ENCODE measurements around the gene ABLIM2.
"Not testable (repeated sequence)": the region's sequence is repeated elsewhere in the genome, so short reads cannot be mapped to it uniquely, and the experiment has no call there.

ABLIM2 gene

GRCh38 chr4:8156617-8157016 is 2.0 kb downstream of the ABLIM2 start:
- no peak for DNase-seq

DNA sequence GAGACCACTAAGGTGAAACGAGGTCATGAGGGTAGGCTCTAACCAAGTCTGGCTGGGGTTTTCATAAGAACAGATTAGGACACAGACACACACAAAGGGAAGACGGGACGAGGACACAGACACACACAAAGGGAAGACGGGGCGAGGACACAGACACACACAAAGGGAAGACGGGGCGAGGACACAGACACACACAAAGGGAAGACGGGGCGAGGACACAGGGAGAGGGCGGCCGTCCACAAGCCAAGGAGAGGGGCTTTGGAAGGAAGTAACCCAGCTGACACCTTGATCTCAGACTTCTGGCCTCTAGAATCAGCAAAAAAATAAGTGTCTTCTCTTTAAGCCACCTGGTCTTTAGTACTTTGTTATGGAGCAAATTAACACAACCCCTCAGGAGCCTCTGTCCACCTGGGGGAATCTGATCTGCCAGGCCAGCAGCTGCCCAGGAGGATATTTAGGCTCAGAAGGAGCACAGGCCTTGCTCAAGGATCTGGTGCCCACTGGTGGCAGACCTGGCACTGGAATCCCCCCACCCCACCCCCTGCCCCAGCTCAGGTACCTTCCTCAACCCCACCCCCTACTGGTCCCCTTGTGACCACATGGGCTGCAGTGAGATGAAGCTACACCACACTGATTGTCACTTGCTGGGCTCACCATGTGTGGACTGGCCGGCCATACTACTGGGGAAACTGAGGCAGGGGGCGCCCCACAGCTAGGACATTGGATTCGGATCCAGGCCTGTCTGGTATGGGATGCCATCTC is 2.8 kb downstream of the ABLIM2 start:
- no peak for DNase-seq

GRCh38 chr4:8155048-8155447 is 3.6 kb downstream of the ABLIM2 start:
- DNase-seq: no peak

DNA sequence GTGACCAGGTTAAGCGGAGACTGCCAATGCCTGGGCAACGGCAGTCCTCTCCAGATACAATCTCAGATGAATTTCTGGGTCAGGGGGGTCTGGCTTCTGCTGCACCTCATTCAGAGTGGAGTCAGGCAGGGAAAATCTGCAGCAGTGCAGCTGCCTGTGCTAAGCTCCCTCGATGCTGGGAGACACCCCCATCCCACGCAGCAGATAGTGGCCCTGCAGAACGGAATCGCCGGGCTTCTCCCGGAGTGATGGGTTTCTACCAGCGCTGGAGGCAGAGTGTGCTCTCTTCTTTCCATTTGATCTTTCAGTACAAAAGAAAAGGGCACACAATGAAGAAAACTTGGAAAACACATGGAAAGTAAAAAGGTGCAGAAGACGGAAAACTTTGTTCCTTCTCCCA is 5.2 kb downstream of the ABLIM2 start:
- no peak for DNase-seq

- no peak for DNase-seq
These were observed 5.8 kb downstream of the ABLIM2 start for GRCh38 chr4:8152865-8153257.

DNA sequence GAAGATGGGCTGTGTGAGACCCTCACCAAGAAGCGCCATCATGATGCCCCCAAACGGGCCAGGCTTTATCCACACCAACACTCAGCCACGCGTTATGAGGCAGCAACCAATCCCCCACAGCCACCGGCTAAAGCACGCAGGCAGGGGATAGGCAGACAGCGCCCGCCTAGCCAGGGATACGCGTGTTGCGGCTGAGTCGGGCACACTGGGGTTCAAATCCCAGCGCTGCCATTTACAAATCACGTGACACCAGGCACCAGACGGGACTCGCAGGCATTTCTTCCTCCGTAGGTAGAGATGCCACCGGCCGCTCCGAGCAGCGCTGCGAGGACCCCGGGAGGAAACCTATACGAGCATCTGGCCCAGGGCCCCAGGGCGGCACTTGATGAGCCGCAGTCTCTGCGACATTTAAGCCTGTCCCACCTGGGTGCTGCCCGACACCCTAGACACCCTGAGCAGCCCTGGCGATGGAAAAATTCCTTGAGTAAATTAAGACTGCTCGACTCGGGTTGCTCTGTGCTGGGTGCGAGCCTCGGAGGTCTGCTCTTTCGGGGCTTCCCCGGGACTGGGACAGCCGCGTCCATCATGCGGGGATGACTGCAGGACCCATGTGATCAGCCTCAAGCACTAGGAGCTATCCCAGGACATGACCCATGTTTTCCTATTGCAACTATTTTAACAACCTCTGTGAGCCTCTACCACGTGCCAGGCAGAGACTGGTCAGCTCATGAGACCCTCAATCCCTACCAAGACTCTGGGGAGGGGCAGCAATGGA is 6.3 kb downstream of the ABLIM2 start:
- DNase-seq: no peak

DNA sequence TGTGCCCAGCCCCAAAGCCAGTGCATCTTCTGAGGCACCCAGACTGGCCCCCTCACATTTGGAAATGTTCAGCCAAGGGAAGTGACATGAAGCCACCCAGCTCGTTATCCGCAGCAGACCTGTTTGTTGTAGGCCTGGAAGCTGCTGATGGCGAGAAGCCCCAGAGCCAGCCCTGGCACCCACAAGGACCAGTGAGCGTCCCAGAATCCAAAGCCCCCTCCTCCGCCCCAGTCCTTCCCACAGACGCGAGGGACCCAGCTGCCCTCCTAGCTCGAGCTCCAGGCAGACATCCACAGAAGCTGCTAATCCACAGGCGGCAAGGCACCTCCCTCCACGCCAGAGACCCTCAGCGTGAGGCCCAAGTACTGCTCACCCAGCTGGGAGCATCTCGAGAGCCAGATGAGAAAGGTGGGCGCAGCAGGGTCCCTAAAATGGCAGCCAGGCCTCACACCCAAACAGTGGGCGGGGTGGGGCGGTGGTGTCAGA is 7.4 kb downstream of the ABLIM2 start:
- no peak for DNase-seq

GRCh38 chr4:8150152-8151090 is 8.2 kb downstream of the ABLIM2 start:
- DNase-seq: no peak

- no peak for DNase-seq
These were observed 8.9 kb downstream of the ABLIM2 start for GRCh38 chr4:8149664-8150063.

- no peak for DNase-seq
These were observed 9.7 kb downstream of the ABLIM2 start for GRCh38 chr4:8148785-8149435.

DNA sequence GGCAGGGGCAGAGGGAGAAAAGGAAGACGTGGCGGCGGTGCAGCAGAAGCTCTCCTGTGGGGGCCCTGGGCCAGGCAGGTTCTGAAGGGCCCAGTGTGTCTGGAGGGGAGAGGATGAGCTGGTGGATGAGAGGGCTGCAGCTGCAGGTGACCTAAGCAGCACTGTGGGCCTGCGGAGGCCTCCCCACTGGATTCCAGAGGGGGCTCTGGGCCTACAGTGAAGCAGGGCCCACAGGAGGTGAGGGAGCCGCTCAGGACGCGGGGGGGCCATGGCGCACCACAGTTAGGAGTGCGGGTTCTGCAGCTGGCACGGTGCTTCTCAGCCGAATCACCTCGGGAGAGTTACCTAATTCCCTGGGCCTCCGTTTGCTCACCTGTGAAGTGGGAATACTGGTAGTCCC is 10.5 kb downstream of the ABLIM2 start:
- no peak for DNase-seq

- DNase-seq: no peak
These were observed 11.2 kb downstream of the ABLIM2 start for GRCh38 chr4:8147231-8147970.

GRCh38 chr4:8146157-8146556 is 12.5 kb downstream of the ABLIM2 start:
- no peak for DNase-seq

- DNase-seq: no peak
These were observed 14.3 kb downstream of the ABLIM2 start for GRCh38 chr4:8144359-8144758.

DNA sequence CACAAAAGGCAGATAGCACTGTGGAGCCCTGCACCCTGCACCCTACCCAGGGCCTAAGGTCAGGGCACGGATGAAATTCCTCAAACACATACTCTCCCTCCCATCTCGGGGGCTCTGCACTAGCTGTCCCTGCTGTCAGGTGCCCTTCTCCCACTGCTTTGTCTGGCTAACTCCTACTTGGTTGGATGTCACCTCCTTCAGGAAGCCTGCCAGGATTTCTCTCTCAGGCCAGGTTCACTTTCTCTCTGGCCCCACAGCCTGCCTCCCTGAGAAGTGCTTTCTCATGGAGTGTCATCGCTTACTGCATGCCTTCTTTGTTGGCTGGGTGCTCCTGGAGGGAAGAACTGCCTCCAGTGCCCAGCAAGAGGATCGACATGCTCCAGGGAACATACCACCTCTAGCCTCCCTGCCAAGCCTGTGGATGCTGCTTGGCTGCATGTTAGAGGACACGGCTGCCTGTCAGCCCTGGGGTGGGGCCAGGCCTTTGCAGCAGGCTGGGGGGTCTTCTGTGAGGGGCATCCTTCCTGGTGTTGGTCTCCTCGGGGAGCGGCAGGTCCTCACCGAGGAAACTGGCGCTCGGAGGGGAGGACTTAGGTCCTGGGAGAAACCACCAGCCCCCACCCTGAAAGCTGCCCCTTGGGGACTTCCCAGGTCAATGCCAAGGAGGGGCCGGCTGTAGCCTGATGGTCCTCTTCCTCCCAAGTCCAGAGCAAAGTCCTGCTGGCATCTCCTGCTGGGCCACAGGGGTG is 15.0 kb downstream of the ABLIM2 start:
- DNase-seq: no peak

DNA sequence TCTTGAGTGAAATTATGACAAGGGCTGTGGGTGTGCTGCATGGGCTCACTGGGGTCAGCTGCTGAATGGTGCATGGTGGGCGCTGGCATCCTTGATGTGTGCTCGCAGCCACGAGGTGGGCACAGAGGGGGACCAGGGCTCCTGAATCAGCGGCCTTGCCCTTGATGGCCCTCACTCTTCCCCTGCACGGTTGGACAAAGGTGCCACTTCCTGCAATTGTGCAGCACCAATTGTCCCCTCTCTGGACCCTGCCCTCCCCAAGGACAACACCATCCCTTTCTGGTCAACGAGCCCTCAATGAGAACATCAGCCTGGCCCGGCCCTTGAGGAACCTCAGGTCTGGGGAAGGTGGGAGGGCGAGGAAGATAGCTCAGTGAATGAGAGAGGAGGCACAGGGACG is 16.1 kb downstream of the ABLIM2 start:
- no peak for DNase-seq

DNA sequence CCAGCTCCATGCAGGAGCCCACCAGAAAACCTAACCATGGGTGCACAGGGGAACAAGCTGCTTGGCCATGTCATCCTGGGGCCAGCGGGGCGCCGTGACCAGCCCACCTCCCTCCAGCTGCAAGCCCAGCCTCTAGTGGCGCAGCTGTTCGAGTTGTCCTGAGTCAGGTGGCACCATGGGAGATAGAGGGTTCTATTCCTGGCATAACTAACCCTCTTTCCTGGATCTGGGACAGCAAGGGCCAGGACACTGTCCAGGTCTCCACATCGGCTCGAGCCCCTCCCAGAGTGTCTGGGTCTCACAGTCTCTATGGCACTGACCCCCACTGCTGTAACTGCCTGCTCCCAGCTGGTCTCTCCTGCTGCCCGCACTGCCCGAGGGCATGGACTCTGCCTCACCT is 16.7 kb downstream of the ABLIM2 start:
- DNase-seq: no peak

DNA sequence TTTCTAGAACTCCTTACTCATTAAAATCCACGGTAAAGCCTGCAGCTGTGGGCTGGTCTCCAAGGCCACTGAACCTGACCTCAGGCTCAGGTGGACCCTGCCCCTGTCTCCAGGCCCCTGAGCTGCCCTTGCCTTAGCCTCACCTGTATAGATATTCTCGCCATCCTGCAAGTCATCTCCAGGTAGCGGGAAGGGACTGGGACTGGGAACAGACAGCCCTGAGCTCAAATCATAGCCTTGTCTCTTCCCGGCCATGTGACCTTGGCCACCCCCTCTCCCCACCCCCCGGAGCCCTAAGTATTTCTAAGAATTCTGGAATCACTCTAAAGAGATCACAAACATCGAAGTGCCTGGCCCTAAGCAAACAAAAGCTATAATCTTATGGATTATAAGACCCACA is 17.7 kb downstream of the ABLIM2 start:
- no peak for DNase-seq

- DNase-seq: not testable (repeated sequence)
These were observed 18.9 kb downstream of the ABLIM2 start for GRCh38 chr4:8139726-8140125.

DNA sequence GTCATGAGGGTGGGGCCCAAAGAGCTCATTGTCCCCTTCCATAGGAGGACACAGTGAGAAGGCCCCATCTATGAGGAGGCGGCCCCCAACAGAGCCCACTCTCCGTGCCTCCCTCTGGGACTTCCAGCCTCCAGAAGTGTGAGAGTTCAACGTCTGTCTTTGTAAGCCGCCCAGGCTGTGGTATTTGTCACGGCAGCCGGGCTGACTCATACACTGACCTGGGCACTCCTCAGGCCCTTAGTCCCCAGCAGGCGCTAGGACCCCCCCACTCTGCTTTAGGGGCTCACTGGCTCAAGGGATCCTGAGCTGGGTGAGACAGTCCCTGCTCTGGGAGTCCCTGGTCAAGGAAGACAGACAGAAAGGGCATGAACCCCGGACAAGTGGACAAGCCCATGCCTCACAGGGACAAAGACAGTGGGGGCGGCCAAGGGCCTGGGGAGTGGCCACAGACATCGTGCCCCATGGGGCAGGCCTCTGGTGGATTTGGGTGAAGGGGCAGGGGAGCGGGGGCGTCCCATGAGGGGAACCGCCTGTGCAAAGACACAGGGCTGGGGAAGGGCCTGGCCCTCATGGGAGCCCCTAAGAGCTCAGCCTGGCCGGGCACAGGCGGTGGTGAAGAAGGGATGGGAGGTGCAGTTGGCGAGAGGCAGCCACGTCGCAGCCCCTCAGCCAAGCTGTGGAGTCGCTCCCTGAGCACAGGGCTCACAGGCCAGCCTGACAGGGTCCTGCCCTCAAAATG is 21.5 kb downstream of the ABLIM2 start:
- DNase-seq: no peak
